Bronchial epithelial cell (primary cell): ENCODE measurements around the gene FHL3. TPM values are rescaled to one million over a fixed set of nuclear protein-coding genes. Genes with fewer than 3 reads are reported as not detected.
"Not testable (repeated sequence)": the region's sequence is repeated elsewhere in the genome, so short reads cannot be mapped to it uniquely, and the experiment has no call there.

Source experiments
- DNase-seq: peaks from one replicate; pipeline ENCODE4 v3.0.0-alpha.2; 2010; ENCODE audit warnings: low read depth
- FAIRE-seq: peaks from 2 replicates; lab custom pipeline; 2011; peaks lifted over from hg19 to GRCh38; lab: Jason Lieb, UNC
- H3K27me3 ChIP-seq: 2 replicates; pipeline ENCODE4 v1.5.1; 2011; ENCODE audit warnings: low read length; ENCODE audit not compliant: control insufficient read depth, insufficient read depth
- H3K36me3 ChIP-seq: 2 replicates; pipeline ENCODE4 v1.5.1; 2011; ENCODE audit warnings: low read length; ENCODE audit not compliant: control insufficient read depth, insufficient read depth
- H3K4me3 ChIP-seq: 2 replicates; pipeline ENCODE4 v1.5.1; 2011; ENCODE audit warnings: mild to moderate bottlenecking, low read depth, low read length, control low read depth
- total RNA-seq: library from RNA; depleted of rRNA; stranded (reverse); fragments of >200 nt; gene quantifications from 2 replicates; pipeline ENCODE4 v1.2.1, GENCODE V29; 2014
- TF ChIP-seq, protein P1 (sequence below): IDR thresholded peaks from 2 replicates; pipeline ENCODE4 v1.5.1; 2011; ENCODE audit warnings: mild to moderate bottlenecking, moderate library complexity, low read length, control low read depth, inconsistent platforms; ENCODE audit not compliant: insufficient read depth, severe bottlenecking

The FHL3 gene
- total RNA-seq, 1 donor from 2014 or later: 2.6 TPM

DNA sequence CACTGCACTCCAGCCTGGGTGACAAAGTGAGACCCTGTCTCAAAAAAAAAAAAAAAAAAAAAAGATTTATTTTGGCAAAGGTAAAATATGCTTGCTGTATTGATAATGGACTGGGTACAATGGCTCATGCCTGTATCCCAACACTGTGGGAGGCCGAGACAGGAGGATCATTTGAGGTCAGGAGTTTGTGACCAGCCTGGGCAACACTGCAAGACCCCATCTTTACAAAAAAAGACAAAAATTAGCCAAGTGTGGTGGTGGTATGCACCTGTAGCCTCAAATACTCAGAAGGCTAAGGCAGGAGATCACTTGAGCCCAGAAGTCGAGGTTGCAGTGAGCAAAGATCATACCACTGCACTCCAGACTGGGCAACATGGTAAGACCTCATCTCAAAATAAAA lies 21.8 kb downstream of the FHL3 start:
- TF ChIP-seq, protein P1, sequence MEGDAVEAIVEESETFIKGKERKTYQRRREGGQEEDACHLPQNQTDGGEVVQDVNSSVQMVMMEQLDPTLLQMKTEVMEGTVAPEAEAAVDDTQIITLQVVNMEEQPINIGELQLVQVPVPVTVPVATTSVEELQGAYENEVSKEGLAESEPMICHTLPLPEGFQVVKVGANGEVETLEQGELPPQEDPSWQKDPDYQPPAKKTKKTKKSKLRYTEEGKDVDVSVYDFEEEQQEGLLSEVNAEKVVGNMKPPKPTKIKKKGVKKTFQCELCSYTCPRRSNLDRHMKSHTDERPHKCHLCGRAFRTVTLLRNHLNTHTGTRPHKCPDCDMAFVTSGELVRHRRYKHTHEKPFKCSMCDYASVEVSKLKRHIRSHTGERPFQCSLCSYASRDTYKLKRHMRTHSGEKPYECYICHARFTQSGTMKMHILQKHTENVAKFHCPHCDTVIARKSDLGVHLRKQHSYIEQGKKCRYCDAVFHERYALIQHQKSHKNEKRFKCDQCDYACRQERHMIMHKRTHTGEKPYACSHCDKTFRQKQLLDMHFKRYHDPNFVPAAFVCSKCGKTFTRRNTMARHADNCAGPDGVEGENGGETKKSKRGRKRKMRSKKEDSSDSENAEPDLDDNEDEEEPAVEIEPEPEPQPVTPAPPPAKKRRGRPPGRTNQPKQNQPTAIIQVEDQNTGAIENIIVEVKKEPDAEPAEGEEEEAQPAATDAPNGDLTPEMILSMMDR: no peak
- FAIRE-seq (no peak), DNase-seq (no peak)
- Histone ChIP-seq H3K4me3 (no peak overlapping the region), H3K36me3 (peaks cover 29% of the 10 kb centered on the region), H3K27me3 (no peaks in the 10 kb centered on the region)

DNA sequence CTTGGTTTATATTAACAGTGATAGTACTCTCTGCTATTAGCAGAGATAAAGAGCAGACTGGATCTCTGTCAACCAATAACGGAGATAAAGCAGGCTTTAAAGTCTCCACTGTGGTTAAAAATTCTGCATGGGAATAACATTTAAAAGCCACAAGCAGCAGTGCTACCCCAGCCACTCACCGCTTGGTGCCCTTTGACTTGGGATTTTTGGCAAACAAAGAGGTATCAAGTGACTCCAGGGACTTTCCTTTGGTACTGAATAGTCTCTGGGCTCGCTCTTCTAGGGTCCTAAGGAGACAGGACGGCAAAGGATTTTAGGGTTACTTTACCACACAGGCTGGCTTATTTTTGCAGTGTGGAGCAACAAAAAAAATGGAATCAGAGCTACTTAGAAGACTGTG lies 26.8 kb downstream of the FHL3 start:
- TF ChIP-seq, protein P1: no peak
- Histone ChIP-seq H3K4me3 (no peak overlapping the region), H3K27me3 (no peaks in the 10 kb centered on the region), H3K36me3 (peaks cover 20% of the 10 kb centered on the region)
- DNase-seq: no peak
- no peak for FAIRE-seq

DNA sequence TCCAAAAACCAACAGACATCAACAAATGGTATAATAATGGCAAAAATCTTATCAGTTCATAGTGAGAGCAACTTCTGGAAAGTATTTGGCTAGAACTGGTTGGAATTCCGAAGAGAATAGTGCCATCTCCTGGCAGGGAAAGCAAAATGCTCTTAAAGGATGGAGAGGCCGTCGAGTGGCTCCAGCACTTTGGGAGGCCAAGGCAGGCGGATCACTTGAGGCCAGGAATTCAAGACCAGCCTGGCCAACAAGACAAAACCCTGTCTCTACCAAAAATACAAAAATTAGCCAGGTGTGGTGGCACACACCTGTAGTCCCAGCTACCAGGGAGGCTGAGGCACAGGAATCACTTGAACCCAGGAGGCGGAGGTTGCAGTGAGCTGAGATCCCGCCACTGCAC lies 30.2 kb downstream of the FHL3 start:
- peak; percentile 50 for DNase-seq
- FAIRE-seq, H3K27me3 ChIP-seq, H3K4me3 ChIP-seq: not testable (repeated sequence)
- H3K36me3 ChIP-seq: peaks cover 16% of the 10 kb centered on the region
- TF ChIP-seq, protein P1: peak; percentile 58

DNA sequence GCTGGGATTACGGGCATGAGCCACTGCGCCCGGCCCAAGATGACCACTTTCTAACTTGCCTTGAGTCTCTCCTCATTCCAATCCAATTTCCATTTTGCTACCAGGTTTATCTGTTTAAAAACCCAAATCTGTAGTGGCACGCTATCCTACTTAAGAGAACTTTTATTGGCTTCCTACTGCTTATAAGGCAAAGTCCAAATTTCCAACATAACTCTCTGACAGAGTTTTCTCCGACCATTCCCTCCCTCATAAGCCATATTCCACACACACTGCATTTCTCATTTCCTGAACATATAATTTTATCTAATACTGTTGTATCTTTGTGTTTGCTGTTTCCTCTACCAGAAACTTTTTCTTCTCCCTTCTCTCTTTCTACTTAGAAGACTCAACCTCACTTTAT lies 30.7 kb downstream of the FHL3 start:
- FAIRE-seq (no peak), DNase-seq (no peak)
- Histone ChIP-seq H3K4me3 (no peak overlapping the region), H3K36me3 (peaks cover 13% of the 10 kb centered on the region), H3K27me3 (no peaks in the 10 kb centered on the region)
- TF ChIP-seq, protein P1: no peak

DNA sequence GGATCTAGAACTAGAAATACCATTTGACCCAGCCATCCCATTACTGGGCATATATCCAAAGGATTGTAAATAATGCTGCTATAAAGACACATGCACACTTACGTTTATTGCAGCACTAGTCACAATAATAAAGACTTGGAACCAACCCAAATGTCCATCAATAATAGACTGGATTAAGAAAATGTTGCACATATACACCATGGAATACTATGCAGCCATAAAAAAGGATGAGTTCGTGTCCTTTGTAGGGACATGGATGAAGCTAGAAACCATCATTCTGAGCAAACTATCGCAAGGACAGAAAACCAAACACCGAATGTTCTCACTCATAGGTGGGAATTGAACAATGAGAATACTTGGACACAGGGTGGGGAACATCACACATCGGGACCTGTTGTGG lies 31.6 kb downstream of the FHL3 start:
- not testable (repeated sequence) for H3K4me3 ChIP-seq, H3K27me3 ChIP-seq, FAIRE-seq, DNase-seq
- peaks cover 13% of the 10 kb centered on the region for H3K36me3 ChIP-seq

DNA sequence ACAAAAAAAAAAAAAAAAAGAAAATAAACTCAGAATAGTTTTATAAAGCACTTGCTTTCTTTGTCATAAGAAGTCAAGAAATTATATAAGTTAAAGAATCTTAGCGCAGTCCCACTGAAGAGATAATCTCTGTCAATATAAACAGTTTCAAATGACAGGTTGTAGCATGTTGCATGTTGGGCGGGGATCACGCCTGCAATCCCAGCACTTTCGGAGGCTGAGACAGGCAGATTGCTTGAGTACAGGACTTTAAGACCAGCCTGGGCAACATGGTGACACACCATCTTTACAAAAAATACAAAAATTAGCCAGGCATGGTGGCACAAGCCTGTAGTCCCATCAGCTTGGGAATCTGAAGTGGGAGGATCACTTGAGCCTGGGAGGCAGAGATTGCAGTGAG lies 40.0 kb downstream of the FHL3 start:
- peak; percentile 71 for DNase-seq
- H3K4me3 ChIP-seq: no peak overlapping the region
- TF ChIP-seq, protein P1: no peak
- no peak for FAIRE-seq
- peaks cover 8% of the 10 kb centered on the region for H3K36me3 ChIP-seq
- H3K27me3 ChIP-seq: no peaks in the 10 kb centered on the region

DNA sequence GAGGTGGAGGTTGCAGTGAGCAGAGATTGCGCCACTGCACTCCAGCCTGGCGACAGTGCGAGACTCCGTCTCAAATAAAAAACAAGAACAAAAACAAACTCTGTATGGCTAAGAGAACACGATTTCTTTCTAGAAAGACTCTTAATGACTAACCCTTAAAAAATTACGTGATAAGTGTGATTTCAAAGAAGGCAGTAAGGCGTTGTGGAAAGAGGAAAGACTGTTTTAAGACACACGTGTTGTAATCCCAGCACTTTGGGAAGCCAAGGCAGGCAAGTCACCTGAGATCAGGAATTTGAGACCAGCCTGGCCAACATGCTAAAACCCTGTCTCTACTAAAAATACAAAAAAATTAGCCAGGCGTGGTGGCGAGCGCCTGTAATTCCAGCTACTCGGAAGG lies 41.2 kb downstream of the FHL3 start:
- H3K36me3 ChIP-seq, H3K4me3 ChIP-seq, H3K27me3 ChIP-seq, FAIRE-seq, DNase-seq: not testable (repeated sequence)
